ENCODE data around the gene IRF2BPL. TPM values are rescaled to one million over a fixed set of nuclear protein-coding genes. Genes with fewer than 3 reads are reported as not detected.

IRF2BPL gene
- total RNA-seq, 1 donor from 2014 or later: 128 TPM

GRCh38 chr14:77027538-77028383 lies 747 bp downstream of the IRF2BPL start:
- DNase-seq (ENCODE audit: low spot score in 2 of 2, unreplicated experiment in 2 of 2): peak in 1 of 2 experiments; percentile 69
- Mint-ChIP-seq H3K27ac (peak overlapping the region; percentile 91), H3K27me3 (ENCODE audit: low read depth) (no peaks in the 10 kb centered on the region), H3K36me3 (peaks cover 13% of the 10 kb centered on the region), H3K9me3 (no peaks in the 10 kb centered on the region), H3K4me3 (peak overlapping the region; percentile 72), H3K4me1 (peaks cover 59% of the 10 kb centered on the region)
- TF ChIP-seq, protein P1, sequence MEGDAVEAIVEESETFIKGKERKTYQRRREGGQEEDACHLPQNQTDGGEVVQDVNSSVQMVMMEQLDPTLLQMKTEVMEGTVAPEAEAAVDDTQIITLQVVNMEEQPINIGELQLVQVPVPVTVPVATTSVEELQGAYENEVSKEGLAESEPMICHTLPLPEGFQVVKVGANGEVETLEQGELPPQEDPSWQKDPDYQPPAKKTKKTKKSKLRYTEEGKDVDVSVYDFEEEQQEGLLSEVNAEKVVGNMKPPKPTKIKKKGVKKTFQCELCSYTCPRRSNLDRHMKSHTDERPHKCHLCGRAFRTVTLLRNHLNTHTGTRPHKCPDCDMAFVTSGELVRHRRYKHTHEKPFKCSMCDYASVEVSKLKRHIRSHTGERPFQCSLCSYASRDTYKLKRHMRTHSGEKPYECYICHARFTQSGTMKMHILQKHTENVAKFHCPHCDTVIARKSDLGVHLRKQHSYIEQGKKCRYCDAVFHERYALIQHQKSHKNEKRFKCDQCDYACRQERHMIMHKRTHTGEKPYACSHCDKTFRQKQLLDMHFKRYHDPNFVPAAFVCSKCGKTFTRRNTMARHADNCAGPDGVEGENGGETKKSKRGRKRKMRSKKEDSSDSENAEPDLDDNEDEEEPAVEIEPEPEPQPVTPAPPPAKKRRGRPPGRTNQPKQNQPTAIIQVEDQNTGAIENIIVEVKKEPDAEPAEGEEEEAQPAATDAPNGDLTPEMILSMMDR (IDR thresholded peaks at IDR 0.05; ENCODE audit: unreplicated experiment): no peak

DNA sequence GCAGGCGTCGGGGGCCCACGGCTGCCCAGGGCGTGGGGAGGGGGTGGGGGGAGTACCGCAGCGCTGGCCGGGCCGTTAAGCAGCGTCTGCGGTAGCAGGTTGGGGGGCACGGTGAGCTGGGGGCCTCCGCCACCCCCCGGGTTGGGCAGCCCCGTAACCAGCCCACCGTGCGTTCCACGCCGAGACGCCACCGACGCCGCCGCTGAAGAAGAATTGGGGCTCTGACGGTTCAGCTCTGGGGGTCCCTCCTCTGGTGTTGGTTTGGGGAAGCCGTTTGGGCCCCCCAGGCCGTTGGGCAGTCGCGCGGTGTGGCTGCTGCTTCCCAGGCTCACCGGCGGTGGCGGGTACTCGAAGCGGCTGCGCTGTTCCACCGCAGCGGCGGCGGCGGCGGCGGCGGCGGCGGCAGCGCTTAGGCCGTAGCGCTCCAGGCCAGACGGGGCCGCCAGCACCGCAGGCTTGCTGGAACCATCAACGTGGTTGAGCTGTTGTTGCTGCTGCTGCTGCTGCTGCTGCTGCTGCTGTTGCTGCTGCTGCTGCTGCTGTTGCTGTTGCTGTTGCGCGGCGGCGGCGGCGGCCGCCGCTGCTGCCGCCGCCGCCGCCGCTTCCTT lies 1.5 kb downstream of the IRF2BPL start:
- no peak for DNase-seq (ENCODE audit: low spot score in 2 of 2, unreplicated experiment in 2 of 2)
- peaks cover 13% of the 10 kb centered on the region for H3K36me3 Mint-ChIP-seq
- H3K4me3 Mint-ChIP-seq: peak overlapping the region; percentile 88
- no peaks in the 10 kb centered on the region for H3K27me3 Mint-ChIP-seq (ENCODE audit: low read depth)
- H3K27ac Mint-ChIP-seq: no peak overlapping the region
- TF ChIP-seq, protein P1 (IDR thresholded peaks at IDR 0.05; ENCODE audit: unreplicated experiment): no peak
- H3K4me1 Mint-ChIP-seq: peaks cover 59% of the 10 kb centered on the region
- H3K9me3 Mint-ChIP-seq: no peaks in the 10 kb centered on the region

- H3K4me1 Mint-ChIP-seq: peaks cover 58% of the 10 kb centered on the region
- peak in 1 of 2 experiments; percentile 64 for DNase-seq (ENCODE audit: low spot score in 2 of 2, unreplicated experiment in 2 of 2)
- H3K9me3 Mint-ChIP-seq: no peaks in the 10 kb centered on the region
Measured at GRCh38 chr14:77026166-77026929, 2.2 kb downstream of the IRF2BPL start.

DNA sequence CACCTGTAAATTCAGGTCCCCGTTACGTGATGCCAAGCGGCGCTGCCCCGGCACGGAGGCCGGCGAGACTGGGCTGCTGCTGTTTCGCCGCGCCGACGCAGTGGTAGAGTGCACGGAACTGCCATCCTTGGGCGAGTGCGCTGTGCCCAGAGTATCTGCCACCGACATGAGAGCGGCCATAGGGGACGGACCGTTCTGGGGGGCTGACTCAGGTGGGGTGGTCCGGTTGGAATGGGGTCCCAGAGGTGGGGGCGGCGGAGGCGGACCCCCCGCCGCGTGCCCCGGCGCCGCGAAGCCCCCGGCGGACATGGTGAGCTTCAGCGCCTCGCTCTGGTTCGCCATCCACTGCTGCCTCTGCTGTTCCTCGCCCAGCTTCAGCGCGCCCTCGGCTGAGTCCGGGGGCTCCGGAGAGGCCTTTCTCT lies 2.8 kb downstream of the IRF2BPL start:
- H3K4me3 Mint-ChIP-seq: peak overlapping the region; percentile 88
- H3K36me3 Mint-ChIP-seq: peaks cover 13% of the 10 kb centered on the region
- no peaks in the 10 kb centered on the region for H3K27me3 Mint-ChIP-seq (ENCODE audit: low read depth)
- DNase-seq (ENCODE audit: low spot score in 2 of 2, unreplicated experiment in 2 of 2): no peak
- H3K9me3 Mint-ChIP-seq: no peaks in the 10 kb centered on the region
- TF ChIP-seq, protein P1 (IDR thresholded peaks at IDR 0.05; ENCODE audit: unreplicated experiment): no peak
- H3K27ac Mint-ChIP-seq: peak overlapping the region; percentile 92
- H3K4me1 Mint-ChIP-seq: peaks cover 52% of the 10 kb centered on the region

More at GRCh38 chr14:77026166-77026929, 2.2 kb downstream of the IRF2BPL start:
- Mint-ChIP-seq H3K4me3 (peak overlapping the region; percentile 88), H3K27ac (peak overlapping the region; percentile 96), H3K36me3 (peaks cover 13% of the 10 kb centered on the region), H3K27me3 (ENCODE audit: low read depth) (no peaks in the 10 kb centered on the region)
- TF ChIP-seq, protein P1 (IDR thresholded peaks at IDR 0.05; ENCODE audit: unreplicated experiment): no peak

- H3K4me1 Mint-ChIP-seq: peaks cover 38% of the 10 kb centered on the region
- no peaks in the 10 kb centered on the region for H3K27me3 Mint-ChIP-seq (ENCODE audit: low read depth)
- peaks cover 13% of the 10 kb centered on the region for H3K36me3 Mint-ChIP-seq
- H3K9me3 Mint-ChIP-seq: no peaks in the 10 kb centered on the region
- H3K27ac Mint-ChIP-seq: peak overlapping the region; percentile 97
- TF ChIP-seq, protein P1 (IDR thresholded peaks at IDR 0.05; ENCODE audit: unreplicated experiment): no peak
- DNase-seq (ENCODE audit: low spot score in 2 of 2, unreplicated experiment in 2 of 2): no peak
- H3K4me3 Mint-ChIP-seq: peak overlapping the region; percentile 88
Measured at GRCh38 chr14:77024171-77024691, 4.3 kb downstream of the IRF2BPL start.
